NCI-H510A treated with DMSO at 0.1 percent for 48 hours (cell line): ENCODE measurements around the gene NDFIP1.

Experiments
- DNase-seq: peaks from one replicate; lab custom pipeline; 2025; lab: John Stamatoyannopoulos, UW

Gene NDFIP1

DNA sequence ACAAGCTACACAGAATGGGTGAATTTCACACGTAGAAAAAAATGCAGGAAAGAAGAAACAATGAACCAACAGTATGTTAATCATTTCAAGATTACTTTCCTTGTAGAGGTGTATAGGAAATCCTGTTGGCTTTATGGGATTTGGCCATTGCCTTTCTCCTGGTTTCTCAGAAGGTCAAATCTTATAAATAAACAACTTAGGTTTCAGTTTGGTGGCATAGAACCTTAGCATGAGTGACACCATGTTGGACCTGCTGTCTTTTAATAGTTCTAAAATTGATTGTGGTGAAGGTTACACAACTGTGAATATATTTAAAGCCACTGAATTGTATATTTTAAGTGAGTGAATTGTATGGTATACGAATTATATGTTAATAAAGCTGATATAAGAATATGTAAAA is 16.7 kb upstream of the NDFIP1 start:
- no peak for DNase-seq

DNA sequence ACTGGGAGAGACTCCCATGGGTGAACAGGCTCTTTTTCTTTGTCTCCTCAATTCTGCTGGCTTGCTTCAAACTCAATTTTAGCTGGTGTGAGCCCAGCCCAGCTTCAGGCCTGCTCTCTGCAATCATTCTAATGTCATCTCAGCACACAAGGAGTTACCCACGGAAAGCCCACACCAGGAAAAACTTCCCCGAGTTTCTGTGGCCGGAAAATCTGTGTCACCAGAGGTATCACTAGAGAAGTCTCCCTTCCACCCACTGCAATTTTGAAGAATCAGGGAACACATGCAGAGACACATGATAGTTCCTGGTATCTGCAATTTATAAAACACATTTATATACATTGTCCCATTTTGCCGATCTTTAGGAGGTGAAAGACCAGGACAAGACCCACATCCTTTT is 13.5 kb upstream of the NDFIP1 start:
- DNase-seq = no peak

GRCh38 chr5:142095651-142096330 is 12.8 kb upstream of the NDFIP1 start:
- DNase-seq = no peak

- no peak for DNase-seq
Measured at GRCh38 chr5:142096382-142096781, 12.2 kb upstream of the NDFIP1 start.

GRCh38 chr5:142097681-142098080 is 10.9 kb upstream of the NDFIP1 start:
- no peak for DNase-seq

- DNase-seq = no peak
Measured at GRCh38 chr5:142098275-142098674, 10.3 kb upstream of the NDFIP1 start.

- DNase-seq = no peak
Measured at GRCh38 chr5:142098931-142099330, 9.6 kb upstream of the NDFIP1 start.

DNA sequence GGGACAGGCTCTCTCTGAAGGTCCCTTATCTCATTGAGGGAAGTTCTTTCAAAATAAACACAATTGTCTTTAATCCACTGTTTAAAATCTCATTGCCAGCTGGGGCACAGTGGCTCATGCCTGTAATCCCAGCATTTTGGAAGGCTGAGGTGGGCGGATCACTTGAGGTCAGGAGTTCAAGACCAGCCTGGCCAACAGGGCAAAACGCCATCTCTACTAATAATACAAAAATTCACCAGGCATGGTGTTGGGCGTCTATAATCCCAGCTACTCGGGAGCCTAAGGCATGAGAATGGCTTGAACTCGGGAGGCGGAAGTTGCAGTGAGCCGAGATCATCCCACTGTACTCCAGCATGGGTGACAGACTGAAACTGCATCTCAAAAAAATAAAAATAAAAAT is 8.3 kb upstream of the NDFIP1 start:
- no peak for DNase-seq

- no peak for DNase-seq
Measured at GRCh38 chr5:142102980-142103740, 5.4 kb upstream of the NDFIP1 start.

DNA sequence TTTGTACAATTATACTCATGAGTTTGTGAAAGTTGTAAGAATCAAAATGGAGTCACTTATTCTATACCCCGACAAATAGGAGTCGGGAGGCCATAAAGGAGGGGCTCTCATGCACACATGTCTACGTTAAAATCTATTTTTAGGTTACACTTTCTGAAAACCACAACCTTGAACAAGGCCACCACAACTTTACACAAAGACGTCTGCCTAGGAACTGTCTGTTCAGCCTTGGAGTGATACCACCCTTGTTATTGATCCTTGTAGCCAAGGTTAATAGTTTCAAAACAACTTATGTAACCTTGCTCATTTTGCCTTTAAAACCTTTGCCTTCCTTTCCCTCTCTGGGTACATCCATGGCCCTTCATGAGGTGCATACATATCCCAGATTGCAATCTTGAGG is 4.1 kb upstream of the NDFIP1 start:
- no peak for DNase-seq

- no peak for DNase-seq
Measured at GRCh38 chr5:142106061-142106460, 2.5 kb upstream of the NDFIP1 start.

DNA sequence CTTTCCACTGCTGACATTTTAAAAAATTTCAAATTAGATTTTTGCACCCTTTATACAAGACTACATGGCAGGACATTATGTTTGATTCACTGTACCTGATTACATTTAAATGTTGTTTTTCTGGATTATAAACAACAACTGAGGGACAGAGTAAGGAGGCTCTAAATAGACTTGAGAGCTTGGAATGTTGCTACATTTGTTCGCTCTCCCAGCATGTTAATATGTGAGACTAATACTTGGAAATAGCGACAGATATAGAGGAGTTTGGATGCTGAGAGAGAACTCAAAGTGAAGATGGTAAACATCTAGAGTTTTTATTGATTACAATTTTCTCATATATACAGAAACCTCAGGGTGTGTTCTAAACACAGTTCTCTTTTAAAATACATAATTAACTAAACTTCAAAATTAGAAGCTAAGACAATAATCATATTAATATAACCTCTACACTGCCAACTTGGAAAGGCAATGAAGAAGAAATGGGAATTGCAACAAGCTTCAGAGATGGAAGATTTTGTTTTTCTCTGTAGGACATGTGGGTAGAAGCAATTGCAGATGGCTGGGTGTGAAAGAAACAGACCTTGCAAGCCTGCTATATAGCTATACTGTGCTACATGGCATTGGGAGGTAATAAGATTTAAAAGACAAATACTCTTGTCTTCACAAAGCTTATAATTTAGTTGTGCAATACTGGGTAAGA is 1.4 kb upstream of the NDFIP1 start:
- no peak for DNase-seq

GRCh38 chr5:142107736-142108431 is 695 bp upstream of the NDFIP1 start:
- DNase-seq = no peak

DNA sequence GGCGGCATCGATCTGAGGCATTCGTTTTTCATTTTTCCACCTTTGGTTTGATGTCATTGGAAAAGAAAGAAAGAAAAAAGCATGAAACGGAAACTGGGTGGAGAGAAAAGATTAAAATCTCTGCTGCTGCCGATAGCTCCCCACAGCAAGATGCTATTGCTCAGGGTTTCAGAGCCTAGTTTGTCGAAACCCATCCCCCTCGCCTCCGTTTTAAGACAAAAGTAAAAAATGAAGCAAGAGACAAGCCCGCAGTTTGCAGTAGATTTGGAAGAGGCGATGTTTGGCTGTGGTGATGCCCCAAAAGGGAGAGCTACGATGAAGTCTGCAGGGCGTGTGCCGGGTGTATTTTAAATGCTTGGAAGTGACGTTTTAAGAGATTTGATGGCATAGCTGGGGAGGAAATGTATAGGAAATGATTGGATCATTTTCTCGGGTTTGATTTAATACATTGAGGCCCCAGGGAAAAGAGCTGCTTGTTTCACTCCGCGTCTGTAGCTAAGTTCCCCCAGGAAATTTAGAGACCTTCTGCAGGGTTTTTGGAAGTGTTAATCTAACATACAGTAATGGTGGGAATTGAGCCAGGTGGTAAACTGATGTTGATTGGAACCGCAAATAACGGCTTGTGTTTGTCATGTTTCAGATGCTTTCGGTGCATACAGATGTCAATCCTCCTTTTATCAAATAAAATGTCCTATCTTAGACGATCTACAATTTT is 909 bp downstream of the NDFIP1 start:
- no peak for DNase-seq

GRCh38 chr5:142110046-142110531 is 1.5 kb downstream of the NDFIP1 start:
- no peak for DNase-seq

GRCh38 chr5:142110988-142111687 is 2.6 kb downstream of the NDFIP1 start:
- no peak for DNase-seq

DNA sequence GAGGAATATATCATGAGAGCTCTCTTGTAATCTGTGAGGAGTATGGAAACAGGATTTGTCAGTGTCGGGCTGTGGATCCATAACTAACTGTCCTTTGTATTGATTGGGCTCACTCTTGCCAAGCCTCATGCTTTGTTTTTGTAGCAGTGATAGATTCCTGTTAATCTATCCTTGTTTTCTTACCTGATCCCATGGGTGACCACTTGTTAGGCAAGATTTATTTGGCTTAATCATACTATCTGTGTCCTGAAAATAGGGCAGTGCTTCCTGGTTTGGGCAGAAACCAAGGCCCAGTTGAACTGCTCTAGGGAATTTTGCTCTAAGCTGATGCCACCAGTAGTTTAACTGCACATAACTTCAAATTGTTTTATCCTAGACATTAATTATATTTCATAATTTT is 6.1 kb downstream of the NDFIP1 start:
- DNase-seq = no peak

DNA sequence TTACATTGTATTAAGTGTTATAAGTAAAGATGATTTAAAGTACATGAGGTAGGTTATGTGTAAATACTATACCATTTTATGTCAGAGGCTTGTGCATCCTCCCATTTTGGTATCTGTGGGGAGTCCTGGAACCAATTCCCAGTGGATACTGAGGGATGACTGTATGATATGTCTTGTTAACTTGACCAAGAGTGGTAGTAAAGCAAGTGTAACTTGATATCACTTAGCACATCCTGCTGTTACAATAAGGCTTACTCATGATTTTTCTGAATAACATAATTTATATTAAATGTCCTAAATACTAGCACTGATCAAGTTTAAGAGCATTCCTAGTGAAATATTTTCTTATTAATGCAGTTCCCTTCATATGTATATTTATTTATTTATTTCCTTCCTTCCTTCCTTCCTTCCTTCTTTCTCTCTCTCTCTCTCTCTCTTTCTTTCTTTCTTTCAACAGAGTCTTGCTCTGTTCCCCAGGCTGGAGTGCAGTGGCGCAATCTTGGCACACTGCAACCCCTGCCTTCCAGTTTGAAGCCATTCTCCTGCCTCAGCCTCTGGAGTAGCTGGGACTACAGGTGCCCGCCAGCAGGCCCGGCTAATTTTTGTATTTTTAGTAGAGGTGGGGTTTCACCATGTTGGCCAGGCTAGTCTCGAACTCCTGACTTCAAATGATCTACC is 7.5 kb downstream of the NDFIP1 start:
- no peak for DNase-seq

- no peak for DNase-seq
Measured at GRCh38 chr5:142117579-142118151, 9.1 kb downstream of the NDFIP1 start.

DNA sequence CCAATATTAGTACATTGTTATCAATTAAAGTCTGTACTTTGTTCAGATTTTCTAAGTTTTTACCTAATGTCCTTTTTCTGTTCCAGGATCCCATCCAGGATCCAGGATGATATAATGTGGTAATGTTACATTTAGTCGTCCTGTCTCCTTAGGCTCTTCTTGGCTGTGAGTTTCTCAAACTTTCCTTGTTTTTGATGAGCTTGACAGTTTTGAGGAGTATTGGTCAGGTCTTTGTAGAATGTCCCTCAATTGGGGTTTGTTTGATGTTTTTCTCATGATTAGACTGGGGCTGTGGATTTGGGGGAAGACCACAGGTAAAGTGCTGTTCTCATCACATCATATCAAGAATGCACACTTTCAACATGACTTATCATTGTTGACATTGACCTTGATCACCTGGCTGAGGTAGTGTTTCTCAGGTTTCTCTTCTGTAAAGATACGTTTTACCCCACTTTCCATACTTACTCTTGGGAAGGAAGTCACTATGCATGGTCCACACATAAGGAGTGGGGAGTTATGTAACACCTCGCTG is 9.6 kb downstream of the NDFIP1 start:
- no peak for DNase-seq
